HL-60 (cell line): ENCODE measurements around the gene IRF4.

ENCODE experiments used
- DNase-seq, 2 experiments: peaks; one replicate each; pipeline ENCODE4 v3.0.0-alpha.2; 2010 to 2020; ENCODE audit warnings: low read depth in 1 of 2, low spot score in 1 of 2
- H3K27ac ChIP-seq: fragments of 250-450 bp; sonication (Bioruptor Pico); replicated peaks from 2 replicates; pipeline ENCODE4 v1.5.1; 2020; ENCODE audit warnings: mild to moderate bottlenecking, moderate library complexity
- H3K27me3 ChIP-seq: fragments of 250-450 bp; sonication (Bioruptor Pico); 2 replicates; pipeline ENCODE4 v1.5.1; 2021; ENCODE audit warnings: mild to moderate bottlenecking, moderate library complexity; ENCODE audit not compliant: insufficient read depth, poor library complexity, severe bottlenecking
- H3K4me3 ChIP-seq: replicated peaks from 2 replicates; pipeline ENCODE4 v1.5.1; 2011; ENCODE audit warnings: mild to moderate bottlenecking, control low read depth, low read length; ENCODE audit not compliant: insufficient read depth
- CTCF ChIP-seq: IDR thresholded peaks from one replicate; pipeline ENCODE4 v1.5.1; 2011; ENCODE audit warnings: low read length, control low read depth, inconsistent platforms; ENCODE audit not compliant: insufficient read depth
- GABPA ChIP-seq: IDR thresholded peaks from 2 replicates; pipeline ENCODE4 v1.6.1; 2012; ENCODE audit warnings: low read depth
- POLR2AphosphoS5 ChIP-seq: IDR thresholded peaks from 2 replicates; pipeline ENCODE4 v1.6.1; 2012; ENCODE audit warnings: low read depth
- REST ChIP-seq: IDR thresholded peaks from 2 replicates; pipeline ENCODE4 v1.6.1; 2012; ENCODE audit warnings: low read depth; ENCODE audit not compliant: insufficient replicate concordance
- SPI1 ChIP-seq: IDR thresholded peaks from 2 replicates; pipeline ENCODE4 v1.6.1; 2012; ENCODE audit warnings: low read depth, mild to moderate bottlenecking, borderline replicate concordance

Gene IRF4

GRCh38 chr6:347951-348859 lies 43.3 kb upstream of the IRF4 start:
- DNase-seq = no peak
- Histone ChIP-seq H3K4me3 (no peak overlapping the region), H3K27me3 (no peaks in the 10 kb centered on the region), H3K27ac (no peak overlapping the region)
- TF ChIP-seq POLR2AphosphoS5 (no peak), SPI1 (no peak), GABPA (no peak), REST (no peak), CTCF (no peak)

- Histone ChIP-seq H3K27ac (no peak overlapping the region), H3K27me3 (no peaks in the 10 kb centered on the region), H3K4me3 (no peak overlapping the region)
- TF ChIP-seq REST (no peak), GABPA (no peak), SPI1 (no peak), CTCF (no peak), POLR2AphosphoS5 (no peak)
- DNase-seq = no peak
Measured at GRCh38 chr6:348860-349396, 42.6 kb upstream of the IRF4 start.

- H3K4me3 ChIP-seq = no peak overlapping the region
- H3K27ac ChIP-seq = no peak overlapping the region
- no peak for TF ChIP-seq SPI1
- TF ChIP-seq REST = no peak
- no peak for TF ChIP-seq POLR2AphosphoS5
- TF ChIP-seq GABPA = no peak
- no peak for TF ChIP-seq CTCF
- DNase-seq = no peak
- H3K27me3 ChIP-seq = no peaks in the 10 kb centered on the region
Measured at GRCh38 chr6:349491-349921, 42.0 kb upstream of the IRF4 start.
